Smooth muscle cell (in vitro differentiated cells): ENCODE results near the gene GFOD2. TPM values are rescaled to one million over a fixed set of nuclear protein-coding genes. Genes with fewer than 3 reads are reported as not detected.

Experiments used
- DNase-seq: peaks from one replicate; lab custom pipeline; 2025; ENCODE audit not compliant: unreplicated experiment; lab: John Stamatoyannopoulos, UW
- H2AFZ ChIP-seq: fragments of 200-600 bp; sonication (generic); 2 replicates; pipeline ENCODE4 v1.6.0; 2016; ENCODE audit warnings: antibody characterized with exemption, low read depth, mild to moderate bottlenecking
- H3F3A ChIP-seq: fragments of 200-600 bp; sonication (generic); 2 replicates; pipeline ENCODE4 v1.6.0; 2017; ENCODE audit warnings: antibody characterized with exemption, low read depth
- H3K27ac ChIP-seq: fragments of 200-600 bp; sonication (generic); 2 replicates; pipeline ENCODE4 v1.5.1; 2016; ENCODE audit warnings: low read depth, mild to moderate bottlenecking
- H3K27me3 ChIP-seq: fragments of 200-600 bp; sonication (generic); 2 replicates; pipeline ENCODE4 v1.6.1; 2016; ENCODE audit warnings: low read depth, mild to moderate bottlenecking
- H3K36me3 ChIP-seq: fragments of 200-600 bp; sonication (generic); 2 replicates; pipeline ENCODE4 v1.5.1; 2016; ENCODE audit warnings: low read depth
- H3K4me1 ChIP-seq: fragments of 200-600 bp; sonication (generic); 2 replicates; pipeline ENCODE4 v1.5.1; 2016; ENCODE audit warnings: low read depth
- H3K4me2 ChIP-seq: fragments of 200-600 bp; sonication (generic); 2 replicates; pipeline ENCODE4 v1.6.0; 2016; ENCODE audit warnings: mild to moderate bottlenecking
- H3K4me3 ChIP-seq: fragments of 200-600 bp; sonication (generic); 2 replicates; pipeline ENCODE4 v1.5.1; 2016; ENCODE audit warnings: mild to moderate bottlenecking
- H3K79me2 ChIP-seq: fragments of 200-600 bp; sonication (generic); 2 replicates; pipeline ENCODE4 v1.6.0; 2016; ENCODE audit warnings: low read depth, mild to moderate bottlenecking
- H3K9ac ChIP-seq: fragments of 200-600 bp; sonication (generic); 2 replicates; pipeline ENCODE4 v1.6.0; 2016; ENCODE audit warnings: low read depth
- H3K9me3 ChIP-seq: fragments of 200-600 bp; sonication (generic); replicated peaks from 2 replicates; pipeline ENCODE4 v1.5.1; 2016; ENCODE audit warnings: low read depth
- H4K20me1 ChIP-seq: fragments of 200-600 bp; sonication (generic); 2 replicates; pipeline ENCODE4 v1.6.0; 2016; ENCODE audit warnings: low read depth
- WGBS: methylation state at CpG from one replicate; pipeline ENCODE4 v1.1.7; 2016; ENCODE audit warnings: low lambda C conversion rate; 5-methylcytosine and 5-hydroxymethylcytosine counted together
- polyA plus RNA-seq: library from polyadenylated mRNA; unstranded; fragments of >200 nt; fragmentation: Nextera tagmentation; extraction: Ambion mirVana; gene quantifications from 2 replicates; pipeline ENCODE4 v1.2.1, GENCODE V29; 2016
- total RNA-seq: library from RNA; depleted of rRNA; stranded (reverse); fragments of >200 nt; gene quantifications from 2 replicates; pipeline ENCODE4 v1.2.3, GENCODE V29; 2014
- TF ChIP-seq, protein P1 (sequence below): fragments of 200-600 bp; sonication (generic); IDR thresholded peaks from 2 replicates; pipeline ENCODE4 v1.5.1; 2017; ENCODE audit warnings: borderline replicate concordance, mild to moderate bottlenecking, antibody characterized with exemption; ENCODE audit not compliant: insufficient read depth, poor library complexity, severe bottlenecking

The GFOD2 gene
- total and polyA plus RNA-seq, 2 experiments from 2014 or later = 15.0 to 15.1 TPM

DNA sequence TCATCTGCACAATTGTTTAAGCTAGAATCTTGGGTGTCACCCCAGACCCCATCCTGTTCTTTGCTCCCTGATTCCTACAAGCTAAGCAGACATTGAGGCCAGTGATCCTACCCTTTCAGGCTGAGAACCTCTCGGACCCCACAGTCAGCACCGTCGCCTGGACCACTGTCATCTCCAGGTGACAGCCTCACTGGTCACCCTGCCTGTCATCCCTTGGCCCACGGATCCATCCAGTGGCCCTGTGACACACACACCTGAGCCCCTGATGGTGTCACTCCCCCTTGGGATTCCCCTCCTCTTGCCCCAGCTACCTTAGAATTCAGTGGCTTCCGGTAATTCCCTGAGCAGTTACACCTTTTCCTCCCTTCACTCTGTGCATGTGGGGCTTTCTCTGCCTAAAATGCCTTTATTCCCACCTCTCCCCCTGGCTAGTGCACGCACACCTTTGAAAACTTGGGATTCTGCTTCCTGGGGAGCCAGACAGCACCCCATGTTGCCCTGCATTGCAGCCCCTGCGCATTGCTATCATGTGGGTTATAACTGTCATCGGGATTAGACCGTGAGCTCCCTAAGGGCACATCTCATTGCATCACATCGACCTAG is 49.5 kb downstream of the GFOD2 start:
- Histone ChIP-seq H2AFZ (no peak overlapping the region), H3F3A (no peaks in the 10 kb centered on the region), H4K20me1 (no peaks in the 10 kb centered on the region), H3K36me3 (no peaks in the 10 kb centered on the region), H3K9ac (no peak overlapping the region), H3K27ac (no peak overlapping the region), H3K4me3 (no peak overlapping the region), H3K79me2 (no peaks in the 10 kb centered on the region), H3K27me3 (no peaks in the 10 kb centered on the region), H3K9me3 (no peaks in the 10 kb centered on the region), H3K4me2 (no peak overlapping the region), H3K4me1 (peaks cover 10% of the 10 kb centered on the region)
- TF ChIP-seq, protein P1, sequence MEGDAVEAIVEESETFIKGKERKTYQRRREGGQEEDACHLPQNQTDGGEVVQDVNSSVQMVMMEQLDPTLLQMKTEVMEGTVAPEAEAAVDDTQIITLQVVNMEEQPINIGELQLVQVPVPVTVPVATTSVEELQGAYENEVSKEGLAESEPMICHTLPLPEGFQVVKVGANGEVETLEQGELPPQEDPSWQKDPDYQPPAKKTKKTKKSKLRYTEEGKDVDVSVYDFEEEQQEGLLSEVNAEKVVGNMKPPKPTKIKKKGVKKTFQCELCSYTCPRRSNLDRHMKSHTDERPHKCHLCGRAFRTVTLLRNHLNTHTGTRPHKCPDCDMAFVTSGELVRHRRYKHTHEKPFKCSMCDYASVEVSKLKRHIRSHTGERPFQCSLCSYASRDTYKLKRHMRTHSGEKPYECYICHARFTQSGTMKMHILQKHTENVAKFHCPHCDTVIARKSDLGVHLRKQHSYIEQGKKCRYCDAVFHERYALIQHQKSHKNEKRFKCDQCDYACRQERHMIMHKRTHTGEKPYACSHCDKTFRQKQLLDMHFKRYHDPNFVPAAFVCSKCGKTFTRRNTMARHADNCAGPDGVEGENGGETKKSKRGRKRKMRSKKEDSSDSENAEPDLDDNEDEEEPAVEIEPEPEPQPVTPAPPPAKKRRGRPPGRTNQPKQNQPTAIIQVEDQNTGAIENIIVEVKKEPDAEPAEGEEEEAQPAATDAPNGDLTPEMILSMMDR = no peak
- WGBS = 92% methylated on average over 10 of the region's 10 CpGs
- DNase-seq = no peak

DNA sequence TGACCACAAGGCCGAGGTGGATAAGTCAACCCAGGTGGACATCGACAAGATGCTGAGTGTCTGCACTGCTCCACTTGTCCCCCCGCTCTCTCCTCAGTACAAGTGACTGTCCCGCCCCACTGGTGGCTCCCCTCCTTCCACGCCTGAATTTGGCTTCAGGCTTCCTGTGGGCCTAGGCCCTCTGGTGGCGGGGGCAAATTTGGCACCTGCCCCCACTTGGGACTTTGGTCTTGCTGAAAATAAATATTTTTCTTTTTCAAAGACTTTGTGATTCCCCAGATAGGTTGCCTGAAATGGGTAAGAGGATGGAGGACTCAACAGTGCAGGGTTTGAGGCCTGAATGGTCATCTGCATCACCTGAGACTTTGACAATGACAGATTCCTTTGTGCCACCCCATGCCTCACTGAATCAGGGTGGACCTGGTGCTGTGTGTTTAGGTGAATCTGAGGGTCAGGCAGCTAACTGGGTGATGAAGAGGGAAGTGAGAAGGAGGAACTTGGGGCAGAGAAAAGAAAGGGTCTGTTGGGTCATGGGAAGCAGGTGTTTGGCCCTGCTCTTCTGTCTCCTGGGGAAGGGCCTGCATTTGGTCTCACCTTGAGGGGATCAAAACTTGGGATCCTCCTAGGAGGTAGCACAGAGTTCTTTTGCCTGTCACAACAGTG is 50.5 kb downstream of the GFOD2 start:
- TF ChIP-seq, protein P1 = peak; percentile 26
- WGBS = 93% methylated on average over 6 of the region's 6 CpGs

DNA sequence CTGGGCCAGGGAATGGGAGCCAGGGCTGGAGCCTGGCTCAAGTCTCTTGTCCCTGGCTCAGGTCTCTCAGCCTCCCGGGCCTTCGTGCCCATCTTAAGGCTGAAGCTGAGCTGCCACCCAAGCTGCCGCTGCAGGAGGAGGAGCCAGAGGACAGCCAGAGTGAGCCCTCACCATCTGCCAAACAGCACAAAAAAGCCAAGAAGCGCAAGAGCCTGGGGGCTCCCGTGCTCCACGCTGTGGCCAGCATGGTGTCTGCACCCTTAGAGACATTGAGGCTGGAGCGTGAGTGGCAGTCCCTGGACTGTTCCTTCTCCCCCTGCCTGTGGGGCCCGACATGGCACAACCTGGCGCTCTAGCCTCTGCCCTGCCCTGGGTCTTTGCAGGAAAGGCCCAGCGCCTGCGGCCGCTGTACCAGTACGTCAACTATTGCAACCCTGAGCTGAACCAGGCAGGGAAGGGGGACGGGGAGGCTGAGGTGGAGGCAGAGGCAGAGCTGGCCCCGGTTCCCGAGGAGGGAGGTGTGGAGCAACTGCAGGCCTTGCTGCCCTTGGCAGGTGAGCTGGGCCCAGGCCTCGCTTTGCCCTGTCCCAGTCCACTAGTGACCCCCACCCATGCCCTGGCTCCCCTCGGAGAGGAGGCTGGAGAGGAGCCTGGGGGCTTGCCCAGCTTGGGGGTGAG is 51.2 kb downstream of the GFOD2 start:
- H3K9ac ChIP-seq = no peak overlapping the region
- H3K36me3 ChIP-seq = no peaks in the 10 kb centered on the region
- H3K79me2 ChIP-seq = no peaks in the 10 kb centered on the region
- peak overlapping the region; percentile 97 for H3K4me3 ChIP-seq
- no peaks in the 10 kb centered on the region for H3F3A ChIP-seq
- peak overlapping the region; percentile 98 for H3K4me2 ChIP-seq
- DNase-seq = peak; percentile 60
- H3K4me1 ChIP-seq = peaks cover 10% of the 10 kb centered on the region
- H3K27me3 ChIP-seq = no peaks in the 10 kb centered on the region
- H3K9me3 ChIP-seq = no peaks in the 10 kb centered on the region
- no peak overlapping the region for H3K27ac ChIP-seq
- no peak overlapping the region for H2AFZ ChIP-seq
- 47% methylated on average over 18 of the region's 18 CpGs for WGBS
- TF ChIP-seq, protein P1 = peak; percentile 75
- H4K20me1 ChIP-seq = no peaks in the 10 kb centered on the region

More for the DNA sequence above, 50.5 kb downstream of the GFOD2 start:
- H3K4me3 ChIP-seq = no peak overlapping the region
- no peak overlapping the region for H2AFZ ChIP-seq
- H3K36me3 ChIP-seq = no peaks in the 10 kb centered on the region
- no peaks in the 10 kb centered on the region for H4K20me1 ChIP-seq
- DNase-seq = no peak
- H3K4me2 ChIP-seq = no peak overlapping the region
- H3K9ac ChIP-seq = no peak overlapping the region
- H3K27ac ChIP-seq = no peak overlapping the region
- H3K4me1 ChIP-seq = peaks cover 10% of the 10 kb centered on the region
- H3K9me3 ChIP-seq = no peaks in the 10 kb centered on the region
- no peaks in the 10 kb centered on the region for H3F3A ChIP-seq
- H3K79me2 ChIP-seq = no peaks in the 10 kb centered on the region
- no peaks in the 10 kb centered on the region for H3K27me3 ChIP-seq
